GM10248 (cell line): ENCODE results near the gene CCNB1.

Experiments
- CTCF ChIA-PET: fragments of 300-600 bp; sonication (Branson Sonifier 250); formaldehyde crosslinking; extraction: SDS; loops from one replicate; lab custom pipeline; 2021; ENCODE audit warnings: antibody characterized with exemption; lab: Yijun Ruan, JAX
- POLR2A ChIA-PET: fragments of 350-650 bp; sonication (Branson Sonifier 250); formaldehyde crosslinking; extraction: SDS; loops from one replicate; lab custom pipeline; 2020; ENCODE audit warnings: antibody characterized with exemption; lab: Yijun Ruan, JAX
- DNase-seq: peaks from one replicate; pipeline ENCODE4 v3.0.0; 2012; ENCODE audit errors: extremely low spot score
- TF ChIP-seq, protein P1 (sequence below): IDR thresholded peaks from 2 replicates; pipeline ENCODE4 v1.5.1; 2012; ENCODE audit warnings: mild to moderate bottlenecking, low read depth; ENCODE audit errors: extremely low read depth, missing control alignments, control extremely low read depth

The CCNB1 gene

DNA sequence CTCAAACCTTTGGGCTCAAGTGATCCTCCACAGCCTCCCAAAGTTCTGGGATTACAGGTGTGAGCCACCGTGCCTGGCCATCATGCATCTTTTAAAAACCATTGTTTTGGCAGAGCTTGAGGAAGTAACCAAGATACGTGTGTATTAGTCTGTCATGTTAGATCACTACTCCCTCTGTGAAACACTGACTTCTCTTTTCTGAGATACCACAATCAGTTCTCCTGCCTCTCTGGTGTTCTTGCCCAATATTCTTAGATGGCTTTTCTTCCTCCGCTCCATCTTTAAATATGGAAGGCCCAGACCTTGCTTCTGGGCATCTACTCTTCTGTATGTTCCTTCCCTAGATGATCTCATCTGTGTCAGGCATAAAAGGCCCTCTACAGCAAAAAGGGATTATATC, 14.2 kb upstream of the CCNB1 start:
- DNase-seq: no peak
- POLR2A ChIA-PET: no interaction called here
- TF ChIP-seq, protein P1, sequence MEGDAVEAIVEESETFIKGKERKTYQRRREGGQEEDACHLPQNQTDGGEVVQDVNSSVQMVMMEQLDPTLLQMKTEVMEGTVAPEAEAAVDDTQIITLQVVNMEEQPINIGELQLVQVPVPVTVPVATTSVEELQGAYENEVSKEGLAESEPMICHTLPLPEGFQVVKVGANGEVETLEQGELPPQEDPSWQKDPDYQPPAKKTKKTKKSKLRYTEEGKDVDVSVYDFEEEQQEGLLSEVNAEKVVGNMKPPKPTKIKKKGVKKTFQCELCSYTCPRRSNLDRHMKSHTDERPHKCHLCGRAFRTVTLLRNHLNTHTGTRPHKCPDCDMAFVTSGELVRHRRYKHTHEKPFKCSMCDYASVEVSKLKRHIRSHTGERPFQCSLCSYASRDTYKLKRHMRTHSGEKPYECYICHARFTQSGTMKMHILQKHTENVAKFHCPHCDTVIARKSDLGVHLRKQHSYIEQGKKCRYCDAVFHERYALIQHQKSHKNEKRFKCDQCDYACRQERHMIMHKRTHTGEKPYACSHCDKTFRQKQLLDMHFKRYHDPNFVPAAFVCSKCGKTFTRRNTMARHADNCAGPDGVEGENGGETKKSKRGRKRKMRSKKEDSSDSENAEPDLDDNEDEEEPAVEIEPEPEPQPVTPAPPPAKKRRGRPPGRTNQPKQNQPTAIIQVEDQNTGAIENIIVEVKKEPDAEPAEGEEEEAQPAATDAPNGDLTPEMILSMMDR: no peak
- CTCF ChIA-PET: no interaction called here

DNA sequence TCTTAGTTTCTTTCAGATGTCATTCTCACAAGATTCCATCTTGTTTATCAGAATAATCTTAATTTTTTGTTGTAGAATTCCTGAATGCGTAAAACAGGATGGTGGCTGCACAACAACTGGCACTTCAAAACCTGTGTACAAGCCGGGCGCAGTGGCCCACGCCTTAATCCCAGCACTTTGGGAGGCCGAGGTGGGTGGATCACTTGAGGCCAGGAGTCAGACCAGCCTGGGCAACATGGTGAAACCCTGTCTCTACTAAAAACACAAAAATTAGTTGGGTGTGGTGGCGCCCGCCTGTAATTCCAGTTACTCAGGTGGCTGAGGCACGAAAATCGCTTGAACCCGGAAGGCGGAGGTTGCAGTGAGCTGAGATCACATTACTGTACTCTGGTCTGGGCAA, 10.5 kb upstream of the CCNB1 start:
- POLR2A ChIA-PET: interaction anchor here (0.6 kb wide), 1 partner anchor 190 kb away, joined by 5 read pairs; no protein-coding TSS in a partner anchor
- DNase-seq: no peak
- CTCF ChIA-PET: interaction anchor here (1.3 to 1.8 kb wide), 2 partner anchors 12 to 63 kb away, joined by 4 read pairs; partner anchors contain the start of gene SLC30A5
- TF ChIP-seq, protein P1: no peak

DNA sequence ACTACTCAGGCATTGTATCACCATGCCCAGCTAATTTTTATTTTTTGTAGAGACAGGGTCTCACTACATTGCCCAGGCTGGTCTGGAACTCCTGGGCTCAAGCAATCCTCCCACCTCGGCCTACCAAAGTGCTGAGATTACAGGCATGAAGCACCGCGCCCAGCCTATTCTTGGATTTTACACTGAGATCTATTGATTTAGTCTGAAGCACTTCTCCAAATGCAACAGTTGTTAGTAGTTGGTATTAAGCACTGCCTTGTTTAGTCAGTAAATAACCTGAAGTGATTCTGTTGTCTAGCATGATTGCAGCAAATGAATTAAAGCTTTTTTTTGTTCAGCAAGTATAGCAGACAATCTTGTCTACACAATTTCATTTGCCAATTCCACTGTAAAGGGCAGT, 8.9 kb upstream of the CCNB1 start:
- no peak for DNase-seq
- TF ChIP-seq, protein P1: no peak
- ChIA-PET CTCF (interaction anchor here (1.1 to 1.8 kb wide), 3 partner anchors 8 to 64 kb away, joined by 4 to 5 read pairs (median 4); partner anchors contain the start of gene SLC30A5), POLR2A (no interaction called here)

DNA sequence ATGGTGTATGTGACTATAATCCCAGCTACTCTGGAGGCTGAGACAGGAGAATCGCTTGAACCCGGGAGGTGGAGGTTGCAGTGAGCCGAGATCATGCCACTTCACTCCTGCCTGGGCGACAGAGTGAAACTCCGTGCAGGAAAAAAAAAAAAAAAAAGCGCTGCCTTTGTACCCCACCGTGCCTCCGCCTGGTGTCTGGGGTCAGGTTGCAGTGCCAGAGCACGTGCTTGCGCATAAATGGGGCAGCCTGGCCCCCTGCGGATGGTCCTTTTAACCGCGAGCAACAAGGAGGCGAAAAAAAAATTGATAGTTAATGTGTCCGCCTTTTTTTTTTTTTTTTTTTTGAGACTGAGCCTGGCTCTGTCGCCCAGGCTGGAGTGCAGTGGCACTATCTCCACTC, 6.3 kb upstream of the CCNB1 start:
- no peak for DNase-seq
- ChIA-PET POLR2A (no interaction called here), CTCF (no interaction called here)
- TF ChIP-seq, protein P1: no peak

DNA sequence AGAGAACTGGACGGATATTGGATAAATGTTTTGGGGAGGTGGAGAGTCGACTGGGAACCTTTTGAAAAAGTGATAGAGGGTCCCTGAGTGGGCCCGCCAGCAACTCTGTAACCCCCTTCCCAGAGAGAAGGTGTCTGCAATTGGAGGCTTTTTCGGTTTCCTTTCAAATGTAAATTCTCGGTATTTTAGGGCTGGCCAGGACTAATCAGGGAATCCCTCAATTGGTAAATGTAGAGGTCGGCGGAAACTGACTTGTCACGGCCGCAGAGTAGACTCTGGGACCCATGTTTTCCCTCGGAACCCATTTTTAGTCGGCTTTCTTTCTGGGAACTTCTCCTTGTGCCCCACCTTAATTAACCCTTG, 524 bp downstream of the CCNB1 start:
- TF ChIP-seq, protein P1: no peak
- POLR2A ChIA-PET: no interaction called here
- DNase-seq: peak; percentile 31
- CTCF ChIA-PET: interaction anchor here (2.2 kb wide), 1 partner anchor 74 kb away, joined by 9 read pairs; the partner anchor contains the start of gene SLC30A5

DNA sequence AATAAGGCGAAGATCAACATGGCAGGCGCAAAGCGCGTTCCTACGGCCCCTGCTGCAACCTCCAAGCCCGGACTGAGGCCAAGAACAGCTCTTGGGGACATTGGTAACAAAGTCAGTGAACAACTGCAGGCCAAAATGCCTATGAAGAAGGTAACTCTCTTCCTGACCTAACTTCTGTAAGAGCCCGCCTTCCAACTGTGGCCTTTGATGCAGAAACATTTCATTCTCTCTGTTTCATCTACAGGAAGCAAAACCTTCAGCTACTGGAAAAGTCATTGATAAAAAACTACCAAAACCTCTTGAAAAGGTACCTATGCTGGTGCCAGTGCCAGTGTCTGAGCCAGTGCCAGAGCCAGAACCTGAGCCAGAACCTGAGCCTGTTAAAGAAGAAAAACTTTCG, 979 bp downstream of the CCNB1 start:
- POLR2A ChIA-PET: no interaction called here
- CTCF ChIA-PET: interaction anchor here (2.2 kb wide), 1 partner anchor 74 kb away, joined by 9 read pairs; the partner anchor contains the start of gene SLC30A5
- TF ChIP-seq, protein P1: no peak
- DNase-seq: no peak
